OCI-LY7 (cell line): ENCODE data around the gene KIAA1958. TPM values are rescaled to one million over a fixed set of nuclear protein-coding genes. Genes with fewer than 3 reads are reported as not detected.

ENCODE experiments used
- BruUV-seq: library from RNA; stranded (reverse); fragments of 400-500 nt; replicated peaks from 2 replicates; lab custom pipeline; 2021; lab: Mats Ljungman, UMichigan
- CTCF ChIA-PET: fragments of 300-600 bp; sonication (Branson Sonifier 250); formaldehyde crosslinking; loops from one replicate; lab custom pipeline; 2022; ENCODE audit warnings: antibody characterized with exemption; ENCODE audit not compliant: unreplicated experiment; lab: Charles Lee
- POLR2A ChIA-PET: fragments of 300-600 bp; sonication (Branson Sonifier 250); formaldehyde crosslinking; loops from one replicate; lab custom pipeline; 2022; ENCODE audit warnings: antibody characterized with exemption; lab: Charles Lee
- DNase-seq: peaks from one replicate; pipeline ENCODE4 v3.0.0-alpha.2; 2015; ENCODE audit warnings: low spot score
- H2AFZ ChIP-seq: fragments of 200-600 bp; sonication (generic), shearing (Covaris generic); 2 replicates; pipeline ENCODE4 v1.6.1; 2014; ENCODE audit warnings: mild to moderate bottlenecking, antibody characterized with exemption, low read length, moderate library complexity
- H3K27ac ChIP-seq: fragments of 200-600 bp; sonication (generic); 2 replicates; pipeline ENCODE4 v1.5.1; 2014; ENCODE audit warnings: mixed run types, low read depth, mild to moderate bottlenecking, moderate library complexity, low read length, inconsistent platforms; ENCODE audit not compliant: poor library complexity, severe bottlenecking
- H3K36me3 ChIP-seq: fragments of 200-600 bp; sonication (generic); 2 replicates; pipeline ENCODE4 v1.6.1; 2014; ENCODE audit warnings: mild to moderate bottlenecking, antibody characterized with exemption, low read length, moderate library complexity, mixed read lengths; ENCODE audit not compliant: insufficient read depth
- H3K4me1 ChIP-seq: fragments of 200-600 bp; sonication (generic); 2 replicates; pipeline ENCODE4 v1.5.1; 2014; ENCODE audit warnings: mild to moderate bottlenecking, low read length; ENCODE audit not compliant: insufficient read depth, poor library complexity, severe bottlenecking
- H3K4me2 ChIP-seq: fragments of 200-600 bp; sonication (generic); 2 replicates; pipeline ENCODE4 v1.6.1; 2014; ENCODE audit warnings: mild to moderate bottlenecking, low read length
- H3K4me3 ChIP-seq: fragments of 200-600 bp; sonication (generic); 2 replicates; pipeline ENCODE4 v1.5.1; 2014; ENCODE audit warnings: mild to moderate bottlenecking, low read depth, low read length; ENCODE audit not compliant: poor library complexity, severe bottlenecking
- H3K79me2 ChIP-seq: fragments of 200-600 bp; sonication (generic); 2 replicates; pipeline ENCODE4 v1.6.1; 2016; ENCODE audit warnings: low read depth, mild to moderate bottlenecking, low read length, moderate library complexity, mixed read lengths; ENCODE audit not compliant: insufficient read depth
- H3K9me2 ChIP-seq: fragments of 200-600 bp; sonication (generic); 2 replicates; pipeline ENCODE4 v1.6.1; 2016; ENCODE audit warnings: mild to moderate bottlenecking, low read length, mixed read lengths; ENCODE audit not compliant: insufficient read depth
- H3K9me3 ChIP-seq: fragments of 200-600 bp; sonication (generic); 2 replicates; pipeline ENCODE4 v1.6.1; 2014; ENCODE audit warnings: mild to moderate bottlenecking, mixed run types, low read length, mixed read lengths
- H4K20me1 ChIP-seq: fragments of 200-600 bp; sonication (generic); 2 replicates; pipeline ENCODE4 v1.6.1; 2014; ENCODE audit warnings: mild to moderate bottlenecking, antibody characterized with exemption, low read length, moderate library complexity, mixed read lengths; ENCODE audit not compliant: insufficient read depth
- EZH2phosphoT487 ChIP-seq: fragments of 200-600 bp; sonication (generic); IDR thresholded peaks from 2 replicates; pipeline ENCODE4 v1.6.1; 2018; ENCODE audit warnings: low read depth, borderline replicate concordance, mild to moderate bottlenecking, mixed run types, antibody characterized with exemption, low read length, moderate library complexity, mixed read lengths
- intact Hi-C: fragments of 100-400 bp; cut with micrococcal nuclease; formaldehyde crosslinking; loops from one replicate; pipeline ENCODE4 v1.10.0; 2022; ENCODE audit not compliant: unreplicated experiment
- total RNA-seq, 2 experiments: library from RNA; depleted of rRNA in 1 of 2; stranded (reverse); fragments of >200 nt in 1 of 2; shearing (Covaris generic) in 1 of 2; gene quantifications; 2 replicates each; pipeline ENCODE4 v1.2.3, GENCODE V29; 2014 to 2022
- TF ChIP-seq, protein P1 (sequence below): fragments of 200-600 bp; sonication (generic); conservative IDR thresholded peaks from 2 replicates; pipeline ENCODE4 v1.5.1; 2014; ENCODE audit warnings: mild to moderate bottlenecking, antibody characterized with exemption, low read length, moderate library complexity, mixed read lengths

Gene KIAA1958
- total RNA-seq, 2 experiments from 2014 or later = 15.4 to 19.8 TPM

- H3K9me2 ChIP-seq = no peaks in the 10 kb centered on the region
- H3K4me1 ChIP-seq = no peaks in the 10 kb centered on the region
- H3K27ac ChIP-seq = no peak overlapping the region
- no peaks in the 10 kb centered on the region for H3K36me3 ChIP-seq
- H3K79me2 ChIP-seq = no peaks in the 10 kb centered on the region; the same call in 1 of the 2 replicates
- no peaks in the 10 kb centered on the region for H4K20me1 ChIP-seq
- DNase-seq = no peak
- CTCF ChIA-PET = no interaction called here
- H3K9me3 ChIP-seq = no peaks in the 10 kb centered on the region
- H3K4me2 ChIP-seq = no peak overlapping the region
- BruUV-seq = no TSS peak
- no peak overlapping the region for H3K4me3 ChIP-seq
- POLR2A ChIA-PET = interaction anchor here (0.8 kb wide), 1 partner anchor 21 kb away, joined by 5 read pairs; no protein-coding TSS in a partner anchor
- no peak for TF ChIP-seq EZH2phosphoT487
- TF ChIP-seq, protein P1, sequence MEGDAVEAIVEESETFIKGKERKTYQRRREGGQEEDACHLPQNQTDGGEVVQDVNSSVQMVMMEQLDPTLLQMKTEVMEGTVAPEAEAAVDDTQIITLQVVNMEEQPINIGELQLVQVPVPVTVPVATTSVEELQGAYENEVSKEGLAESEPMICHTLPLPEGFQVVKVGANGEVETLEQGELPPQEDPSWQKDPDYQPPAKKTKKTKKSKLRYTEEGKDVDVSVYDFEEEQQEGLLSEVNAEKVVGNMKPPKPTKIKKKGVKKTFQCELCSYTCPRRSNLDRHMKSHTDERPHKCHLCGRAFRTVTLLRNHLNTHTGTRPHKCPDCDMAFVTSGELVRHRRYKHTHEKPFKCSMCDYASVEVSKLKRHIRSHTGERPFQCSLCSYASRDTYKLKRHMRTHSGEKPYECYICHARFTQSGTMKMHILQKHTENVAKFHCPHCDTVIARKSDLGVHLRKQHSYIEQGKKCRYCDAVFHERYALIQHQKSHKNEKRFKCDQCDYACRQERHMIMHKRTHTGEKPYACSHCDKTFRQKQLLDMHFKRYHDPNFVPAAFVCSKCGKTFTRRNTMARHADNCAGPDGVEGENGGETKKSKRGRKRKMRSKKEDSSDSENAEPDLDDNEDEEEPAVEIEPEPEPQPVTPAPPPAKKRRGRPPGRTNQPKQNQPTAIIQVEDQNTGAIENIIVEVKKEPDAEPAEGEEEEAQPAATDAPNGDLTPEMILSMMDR = no peak
- H2AFZ ChIP-seq = no peak overlapping the region
- intact Hi-C loops = no loop called here
These were observed 56.1 kb downstream of the KIAA1958 start for GRCh38 chr9:112542593-112543292.

DNA sequence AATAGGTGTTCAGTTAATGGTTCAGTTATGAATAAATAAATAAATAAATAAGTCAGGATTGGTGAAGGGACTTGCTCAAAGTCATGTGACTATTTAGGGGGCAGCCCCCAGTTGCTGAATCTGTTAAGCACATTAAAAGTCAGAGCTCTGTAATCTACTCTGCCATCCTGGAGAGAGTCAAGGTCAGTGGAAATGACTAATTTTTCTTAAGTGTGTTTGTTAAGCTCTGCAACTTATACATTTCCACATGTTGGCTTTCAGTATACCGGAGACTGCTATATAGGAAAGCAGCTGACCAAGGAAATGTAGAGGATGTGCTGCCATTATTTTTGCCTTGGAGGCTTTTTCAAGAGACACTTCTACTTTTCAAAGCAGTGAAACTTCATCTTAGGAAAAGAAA, 57.9 kb downstream of the KIAA1958 start:
- no peaks in the 10 kb centered on the region for H3K4me1 ChIP-seq
- no peak overlapping the region for H3K4me3 ChIP-seq
- no peaks in the 10 kb centered on the region for H3K36me3 ChIP-seq
- H3K9me3 ChIP-seq = no peaks in the 10 kb centered on the region
- no peaks in the 10 kb centered on the region for H3K9me2 ChIP-seq
- ChIA-PET POLR2A (no interaction called here), CTCF (no interaction called here)
- no peaks in the 10 kb centered on the region for H4K20me1 ChIP-seq
- H3K27ac ChIP-seq = no peak overlapping the region
- H3K4me2 ChIP-seq = no peak overlapping the region
- H2AFZ ChIP-seq = no peak overlapping the region
- DNase-seq = no peak
- no peaks in the 10 kb centered on the region; the same call in 1 of the 2 replicates for H3K79me2 ChIP-seq
- no TSS peak for BruUV-seq
- TF ChIP-seq, protein P1 = no peak
- no peak for TF ChIP-seq EZH2phosphoT487
- intact Hi-C loops = no loop called here

- TF ChIP-seq, protein P1 = no peak
- H3K4me1 ChIP-seq = no peaks in the 10 kb centered on the region
- H3K9me2 ChIP-seq = no peaks in the 10 kb centered on the region
- DNase-seq = no peak
- ChIA-PET POLR2A (no interaction called here), CTCF (no interaction called here)
- no peak overlapping the region for H2AFZ ChIP-seq
- H3K36me3 ChIP-seq = no peaks in the 10 kb centered on the region
- H3K4me2 ChIP-seq = no peak overlapping the region
- H3K27ac ChIP-seq = no peak overlapping the region
- intact Hi-C loops = no loop called here
- no peaks in the 10 kb centered on the region; the same call in 1 of the 2 replicates for H3K79me2 ChIP-seq
- no TSS peak for BruUV-seq
- H4K20me1 ChIP-seq = no peaks in the 10 kb centered on the region
- H3K4me3 ChIP-seq = no peak overlapping the region
- H3K9me3 ChIP-seq = no peaks in the 10 kb centered on the region
These were observed 58.6 kb downstream of the KIAA1958 start for GRCh38 chr9:112545237-112545636.
